Measurements from ENCODE around the gene CYTH4.
"Not testable (repeated sequence)": the region's sequence is repeated elsewhere in the genome, so short reads cannot be mapped to it uniquely, and the experiment has no call there.

The CYTH4 gene

DNA sequence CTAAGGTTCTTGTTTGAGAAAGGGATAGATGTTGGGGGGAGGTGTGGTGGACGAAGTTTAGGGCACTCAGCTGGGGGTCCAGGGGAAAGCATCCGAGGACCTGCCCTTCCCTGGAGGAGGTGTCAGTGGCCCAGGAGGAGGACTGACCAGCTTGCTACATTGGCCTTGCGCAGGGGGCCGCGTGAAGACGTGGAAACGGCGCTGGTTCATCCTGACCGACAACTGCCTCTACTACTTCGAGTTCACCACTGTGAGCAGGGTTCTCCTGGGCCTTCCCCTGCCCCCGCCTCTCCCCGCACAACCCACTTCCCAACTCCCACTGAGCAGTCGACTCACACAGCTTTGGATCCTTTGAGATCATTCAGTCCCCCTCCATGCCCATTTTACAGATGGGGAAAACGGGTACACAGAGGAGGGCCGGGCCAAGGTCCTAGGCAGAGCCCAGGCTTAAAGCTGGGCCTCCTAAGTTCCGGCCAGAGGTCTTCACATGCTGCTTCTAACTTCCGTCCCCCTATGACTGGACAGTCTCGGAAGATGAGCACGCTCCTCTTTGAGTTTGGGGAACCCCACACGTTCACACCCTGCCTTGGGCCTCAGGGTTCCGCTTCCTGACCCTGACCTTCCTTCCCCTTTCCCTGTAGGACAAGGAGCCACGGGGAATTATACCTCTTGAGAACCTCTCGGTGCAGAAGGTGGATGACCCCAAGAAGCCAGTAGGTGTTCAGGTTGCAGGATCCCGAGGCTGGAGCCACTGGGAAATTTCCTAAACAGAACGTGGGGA, 28.7 kb downstream of the CYTH4 start:
- no peak for DNase-seq (ENCODE audit: low spot score)

DNA sequence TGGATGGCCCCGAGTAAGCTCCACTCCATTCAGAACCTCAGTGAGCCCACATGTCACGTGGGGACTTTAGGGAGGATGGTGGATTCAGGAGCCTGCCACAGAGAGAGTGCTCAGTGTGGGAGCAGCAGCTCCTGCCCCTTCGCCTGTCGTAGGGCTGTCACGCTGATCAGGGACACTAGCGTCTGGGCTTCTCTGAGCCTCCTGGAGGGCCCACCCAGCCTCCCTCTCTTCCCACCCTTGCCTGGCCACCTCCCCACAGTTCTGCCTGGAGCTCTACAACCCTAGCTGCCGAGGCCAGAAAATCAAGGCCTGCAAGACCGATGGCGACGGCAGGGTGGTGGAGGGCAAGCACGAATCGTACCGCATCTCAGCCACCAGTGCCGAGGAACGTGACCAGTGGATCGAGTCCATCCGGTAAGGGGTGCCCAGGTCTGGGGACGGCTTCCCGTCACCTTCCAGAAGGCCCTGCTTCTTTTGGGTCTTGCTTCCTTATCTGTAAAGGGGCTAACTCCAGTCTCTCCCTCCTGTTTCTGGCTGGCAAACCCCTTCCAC, 29.5 kb downstream of the CYTH4 start:
- no peak for DNase-seq (ENCODE audit: low spot score)

DNA sequence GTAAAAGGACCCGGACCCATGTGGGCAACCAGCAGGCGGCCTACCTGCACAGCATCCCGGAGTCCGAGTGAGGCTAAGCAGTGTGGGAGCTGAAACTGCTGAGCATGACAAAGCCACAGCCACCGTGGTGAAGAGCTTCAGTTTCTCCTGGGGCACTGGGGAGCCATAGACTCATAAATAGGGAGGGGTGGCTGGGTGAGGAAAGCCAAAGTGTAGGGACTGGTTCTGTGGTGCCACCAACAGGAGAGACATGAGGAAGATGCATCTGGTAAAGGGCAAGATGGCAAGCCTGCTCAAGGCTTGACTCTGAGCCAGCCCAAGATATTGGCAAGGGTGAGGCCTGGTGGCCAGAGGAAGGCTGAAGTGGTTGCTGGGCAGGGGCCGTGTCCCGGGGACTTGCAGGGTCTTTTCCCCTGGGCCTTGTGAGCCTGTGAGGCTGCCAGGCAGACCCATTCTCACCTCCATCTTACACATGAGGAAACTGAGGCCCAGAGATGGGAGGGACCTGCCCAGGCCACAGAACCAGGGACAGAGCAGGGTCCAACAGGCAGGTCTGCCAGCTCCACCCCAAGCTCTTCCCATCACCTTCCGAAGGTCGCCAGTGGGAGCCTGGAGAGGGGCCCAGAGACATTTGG, 30.4 kb downstream of the CYTH4 start:
- no peak for DNase-seq (ENCODE audit: low spot score)

DNA sequence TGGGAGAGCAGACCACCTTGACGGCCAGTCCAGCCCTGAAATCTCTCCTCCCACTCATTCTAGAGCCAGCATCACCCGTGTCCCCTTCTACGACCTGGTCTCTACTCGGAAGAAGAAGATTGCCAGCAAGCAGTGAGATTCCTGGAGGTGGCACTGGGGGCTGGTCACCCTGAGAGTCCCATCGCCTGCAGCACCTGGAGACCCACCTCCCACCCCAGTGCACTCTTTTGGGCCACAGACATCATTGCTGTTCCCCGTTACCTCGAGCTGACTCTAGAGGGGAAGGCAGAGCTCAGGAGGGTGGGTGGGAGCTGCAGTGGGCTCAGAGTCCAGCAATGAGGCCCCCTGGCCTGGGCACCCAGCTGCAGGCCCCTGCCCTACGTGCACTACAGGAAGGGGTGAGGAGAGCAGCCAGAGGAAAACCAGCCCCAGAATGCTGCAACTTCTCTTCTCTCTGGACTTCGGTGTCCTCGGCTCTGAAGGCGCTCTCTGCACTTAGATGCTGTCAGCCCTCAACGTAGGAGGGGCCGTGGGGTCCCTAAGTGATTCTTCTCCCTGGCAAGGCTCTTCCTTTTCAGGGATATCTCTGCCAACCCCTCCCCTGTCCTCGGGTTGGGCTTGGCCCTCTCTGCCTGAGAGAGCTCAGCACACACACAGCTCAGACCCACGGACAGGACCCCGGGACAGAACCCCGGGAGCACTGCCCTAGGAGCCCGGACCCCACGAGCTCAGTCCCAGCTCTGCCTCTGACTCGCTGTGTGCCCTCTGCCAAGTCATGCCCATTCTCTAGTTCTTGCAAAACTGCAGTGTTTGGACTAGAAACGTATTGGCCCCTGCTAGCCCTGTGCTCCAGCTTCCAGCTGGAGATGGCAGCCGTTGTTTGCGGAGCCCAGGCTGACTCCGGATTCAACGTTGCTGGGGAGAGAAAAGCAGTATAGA, 31.3 kb downstream of the CYTH4 start:
- no peak for DNase-seq (ENCODE audit: low spot score)

- DNase-seq (ENCODE audit: low spot score), result no peak
Measured at GRCh38 chr22:37314315-37315074, 32.2 kb downstream of the CYTH4 start.

- no peak for DNase-seq (ENCODE audit: low spot score)
Measured at GRCh38 chr22:37316405-37316804, 34.1 kb downstream of the CYTH4 start.

- DNase-seq (ENCODE audit: low spot score), result peak; percentile 94
Measured at GRCh38 chr22:37316875-37317371, 34.6 kb downstream of the CYTH4 start.

- no peak for DNase-seq (ENCODE audit: low spot score)
Measured at GRCh38 chr22:37317698-37318210, 35.4 kb downstream of the CYTH4 start.

DNA sequence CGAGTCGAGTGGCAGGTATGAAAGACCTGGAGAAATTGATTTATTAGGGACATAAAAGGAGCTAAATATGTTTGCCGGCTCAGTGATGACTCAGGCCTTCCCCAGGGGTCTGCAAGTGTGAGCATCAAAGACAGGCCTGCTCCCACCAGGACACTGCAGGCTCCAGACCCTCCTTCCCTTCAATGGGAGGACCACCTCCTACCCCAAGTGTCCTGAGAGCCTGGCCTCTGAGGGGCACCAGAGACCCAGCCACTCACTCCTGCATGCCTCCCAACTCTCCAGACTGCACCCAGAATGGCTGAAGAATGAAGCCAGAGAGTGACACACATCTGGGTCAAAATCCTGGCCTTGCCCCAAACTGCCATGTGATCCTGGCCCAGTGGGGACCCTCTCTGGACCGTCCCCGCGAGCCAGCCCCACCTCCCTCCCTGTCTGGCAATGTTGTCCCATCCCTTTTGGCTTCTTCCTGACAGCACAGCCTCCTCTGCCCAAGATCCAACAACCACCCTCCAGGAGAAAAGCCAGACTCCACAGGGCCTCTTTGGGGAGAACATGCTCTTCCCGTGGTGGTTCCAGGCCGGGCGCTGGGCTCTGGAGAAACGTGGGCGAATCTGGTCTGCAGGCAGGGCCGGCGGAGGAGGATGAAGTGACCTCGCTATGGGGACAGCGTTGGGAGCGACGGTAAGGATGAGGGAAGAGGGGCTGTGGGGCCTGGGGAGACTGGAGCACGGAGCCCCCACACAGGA, 36.2 kb downstream of the CYTH4 start:
- DNase-seq (ENCODE audit: low spot score), result no peak

- no peak for DNase-seq (ENCODE audit: low spot score)
Measured at GRCh38 chr22:37319469-37319868, 37.2 kb downstream of the CYTH4 start.

GRCh38 chr22:37320726-37321677, 38.7 kb downstream of the CYTH4 start:
- no peak for DNase-seq (ENCODE audit: low spot score)

DNA sequence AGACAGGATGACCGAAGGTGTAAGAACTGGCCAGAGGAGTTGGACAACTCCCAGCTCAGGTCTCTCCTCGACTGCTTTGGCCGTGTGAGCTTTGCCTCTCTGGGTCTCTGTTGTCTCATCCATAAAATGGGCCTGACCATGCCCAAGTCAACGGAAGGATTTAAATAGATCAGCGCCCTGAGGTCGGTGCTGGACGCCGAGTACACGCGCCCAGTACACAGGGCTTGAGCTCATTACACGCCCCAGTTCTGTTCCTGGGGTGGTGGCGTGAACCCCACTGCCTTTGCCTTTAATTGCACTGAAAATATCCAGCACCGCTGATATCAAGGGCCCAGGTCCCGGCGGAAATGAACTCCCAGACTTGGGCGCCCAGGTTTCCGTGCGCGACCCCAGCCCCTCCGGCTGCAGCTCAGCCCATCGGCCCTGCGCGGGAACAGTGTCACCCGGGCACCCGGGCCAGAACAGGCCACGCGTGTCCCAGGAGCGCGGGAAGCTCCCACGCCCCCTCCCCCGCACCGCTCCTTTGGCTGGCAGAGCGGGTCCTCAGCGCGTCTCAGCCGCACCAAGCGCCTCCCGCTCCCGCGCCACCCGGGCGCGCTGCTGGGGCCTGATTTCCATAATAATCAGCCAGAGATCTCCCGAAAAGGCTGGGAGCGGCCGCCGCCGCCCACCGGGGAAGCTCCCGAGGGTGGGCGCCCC, 42.2 kb downstream of the CYTH4 start:
- DNase-seq (ENCODE audit: low spot score), result no peak

GRCh38 chr22:37325039-37325395, 42.7 kb downstream of the CYTH4 start:
- DNase-seq (ENCODE audit: low spot score), result no peak

GRCh38 chr22:37326726-37327125, 44.4 kb downstream of the CYTH4 start:
- peak; percentile 48 for DNase-seq (ENCODE audit: low spot score)

DNA sequence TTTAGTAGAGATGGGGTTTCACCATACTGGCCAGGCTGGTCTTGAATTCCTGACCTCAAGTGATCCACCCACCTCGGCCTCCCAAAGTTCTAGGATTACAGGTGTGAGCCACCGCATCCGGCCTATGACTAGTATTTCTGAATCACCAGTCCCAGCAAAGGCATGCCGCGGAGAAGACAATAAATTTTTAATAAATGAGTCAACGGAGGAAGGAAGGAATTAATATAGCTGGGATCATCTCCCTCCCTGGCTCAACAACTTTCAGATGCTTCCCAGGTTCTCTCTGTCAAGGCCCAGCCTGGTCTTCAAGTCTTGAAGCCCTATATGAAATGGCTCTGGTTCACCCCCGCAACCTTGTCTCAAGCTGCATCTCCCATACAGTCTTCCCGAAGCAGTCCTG, 45.7 kb downstream of the CYTH4 start:
- no peak for DNase-seq (ENCODE audit: low spot score)

DNA sequence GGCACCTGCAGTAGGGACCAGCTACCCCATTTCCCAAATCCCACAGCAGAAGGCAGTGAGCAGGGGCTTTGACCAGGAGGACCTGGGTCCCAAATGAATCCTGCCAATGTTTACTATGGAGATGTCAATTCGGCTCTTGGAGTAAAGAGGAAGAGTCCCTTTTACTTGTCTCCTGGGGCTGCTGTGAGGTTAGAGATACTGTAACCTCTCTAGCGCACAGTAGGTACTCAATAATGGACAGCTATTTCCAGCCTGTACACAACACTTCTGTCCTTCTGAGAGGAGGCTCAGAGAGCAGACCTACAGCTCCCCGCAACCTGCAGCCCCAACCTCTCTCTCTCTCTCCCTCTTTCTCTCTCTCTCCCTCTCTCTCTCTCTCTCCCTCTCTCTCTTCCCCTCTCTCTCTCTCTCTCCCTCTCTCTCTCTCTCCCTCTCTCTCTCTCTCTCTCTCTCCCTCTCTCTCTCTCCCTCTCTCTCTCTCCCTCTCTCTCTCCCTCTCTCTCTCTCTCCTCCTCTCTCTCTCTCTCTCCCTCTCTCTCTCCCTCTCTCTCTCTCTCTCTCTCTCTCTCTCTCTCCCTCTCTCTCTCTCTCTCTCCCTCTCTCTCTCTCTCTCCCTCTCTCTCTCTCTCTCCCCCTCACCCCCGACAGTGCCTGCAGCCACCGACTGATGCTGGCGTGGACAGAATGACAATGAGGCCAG, 46.4 kb downstream of the CYTH4 start:
- DNase-seq (ENCODE audit: low spot score), result not testable (repeated sequence)

DNA sequence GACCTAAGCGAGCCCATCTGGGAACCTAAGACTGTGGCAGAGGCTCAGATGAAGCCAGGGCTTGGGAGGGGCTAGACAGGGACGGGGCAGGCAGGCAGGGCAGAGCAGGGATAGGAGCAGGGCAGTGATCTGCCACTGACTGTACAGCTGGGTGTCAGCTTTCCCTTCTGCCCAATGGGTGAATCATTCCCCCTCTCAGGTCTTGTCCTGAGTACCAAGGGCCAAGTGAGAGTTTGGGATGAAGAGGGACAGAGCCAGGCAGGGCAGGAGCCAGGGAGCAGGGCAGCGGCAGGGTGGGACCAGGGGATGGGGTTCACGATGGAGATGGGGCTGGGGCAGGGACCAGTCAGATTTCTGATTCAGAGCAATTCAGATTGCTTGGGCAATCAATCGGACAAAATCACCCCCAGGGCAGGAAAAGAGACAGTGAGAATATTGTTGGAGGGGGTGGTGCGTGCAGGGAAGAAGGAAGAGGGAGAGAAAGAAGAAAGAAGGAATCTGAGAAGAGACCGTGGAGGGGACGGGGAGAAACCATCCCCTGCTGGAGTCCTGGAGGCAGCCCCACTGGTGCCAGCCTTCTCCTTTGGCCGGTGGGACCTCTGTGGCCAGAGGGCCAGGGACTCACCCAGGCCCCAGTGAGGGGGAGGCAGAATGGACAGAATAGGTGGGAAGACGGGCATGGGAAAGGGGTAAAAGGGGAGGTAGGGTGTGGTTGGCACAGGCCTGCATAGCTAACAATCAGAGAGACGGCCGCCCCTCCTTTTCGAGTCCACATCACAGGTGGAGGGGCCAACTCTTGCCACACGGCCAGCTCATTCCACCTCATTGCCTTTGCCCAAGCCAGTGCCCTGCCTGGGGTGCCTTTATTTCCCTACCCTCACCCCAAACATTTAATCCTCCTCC, 47.2 kb downstream of the CYTH4 start:
- no peak for DNase-seq (ENCODE audit: low spot score)

Measured in HuH-7 (cell line).